K562 treated with DMSO at 1 percent for 12 hours (cell line): ENCODE results near the gene MYL3. TPM values are rescaled to one million over a fixed set of nuclear protein-coding genes. Genes with fewer than 3 reads are reported as not detected.

Experiments used
- total RNA-seq: library from RNA; unstranded; fragments of 300-600 nt; gene quantifications from 2 replicates; pipeline ENCODE4 v1.2.3, GENCODE V29; 2022; ENCODE audit not compliant: insufficient read depth

MYL3 gene
- total RNA-seq, result not detected in 2 replicates

DNA sequence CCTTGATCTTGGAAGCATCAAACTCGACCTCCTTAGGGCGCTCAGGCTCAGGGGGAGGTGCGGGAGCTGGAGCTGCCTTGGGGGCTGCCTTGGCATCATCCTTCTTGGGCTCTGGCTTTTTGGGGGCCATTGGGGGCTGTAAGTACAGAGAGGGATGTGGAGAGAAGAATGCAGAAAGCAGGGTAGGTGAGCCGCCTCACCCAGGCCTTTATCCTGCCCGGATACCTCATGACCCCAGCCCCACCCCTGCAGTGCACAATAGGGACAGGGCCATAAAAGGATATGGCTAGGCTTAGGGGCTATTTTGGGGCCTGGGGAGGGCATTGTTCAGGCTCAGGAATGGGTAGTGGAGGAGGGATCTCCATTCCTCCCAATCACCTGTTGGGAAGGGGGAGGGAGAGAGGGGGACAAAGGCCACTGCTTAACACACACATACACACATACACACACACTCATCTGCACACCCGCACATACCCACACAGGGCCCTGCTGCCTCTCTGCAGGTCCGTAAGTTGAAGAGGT lies at the start of gene MYL3:
MYL3 (minus strand) TSS at position 184 of the 522 bp plus-strand sequence; CDS start at position 130, 54 bp downstream.

DNA sequence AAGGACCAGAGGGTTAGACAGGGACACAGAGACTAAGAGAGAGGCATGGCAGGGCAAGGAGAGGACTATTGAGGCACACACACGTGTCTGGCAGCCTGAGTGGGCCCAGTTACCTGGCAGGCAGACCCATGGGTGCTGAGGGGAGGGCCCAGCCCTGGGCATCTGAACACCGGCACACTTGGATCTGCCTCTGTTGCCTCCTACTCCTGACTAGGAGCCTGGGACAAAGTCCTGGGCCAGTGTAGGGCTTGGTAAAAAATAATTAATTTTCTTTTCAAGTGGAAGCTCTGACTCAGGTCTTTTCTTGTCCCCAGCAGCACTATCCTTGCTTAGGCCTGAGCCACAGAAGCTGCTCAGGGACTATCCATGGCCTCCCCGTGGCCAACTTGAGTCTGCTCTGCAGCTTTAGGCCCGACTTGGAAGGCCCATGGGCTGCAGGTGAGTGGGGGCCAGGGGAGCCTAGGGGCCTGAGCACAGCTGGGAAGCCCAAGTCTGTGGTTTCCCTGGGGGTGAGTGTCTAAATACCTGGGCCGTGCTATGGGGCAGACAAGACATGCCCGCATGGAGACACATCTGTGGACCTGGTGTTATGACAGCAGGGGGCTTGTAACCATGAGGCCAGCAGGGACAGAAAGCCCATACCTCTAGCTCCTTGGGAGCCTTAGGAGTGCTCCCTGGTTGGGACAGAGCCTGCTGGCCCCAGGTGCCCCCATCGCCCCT lies 14.3 kb upstream of the MYL3 start, which contains the start of gene PTH1R:
PTH1R (plus strand) TSS at position 316 of the 720 bp plus-strand sequence. CDS start 5,839 bp downstream, outside the sequence.

Other genes starting within 250 kb of the MYL3 start
- 0.25 TPM in 1 of 2 replicates, not detected in the other for gene ALS2CL, start 169.8 kb downstream of the MYL3 start, total RNA-seq
- not detected in 2 replicates for gene TMIE, start 162.1 kb downstream of the MYL3 start, total RNA-seq
- not detected in 2 replicates for gene PRSS50, start 145.6 kb downstream of the MYL3 start, total RNA-seq
- not detected in 2 replicates for gene PTH1R, start 14.3 kb upstream of the MYL3 start, total RNA-seq
- 56.1 and 94.7 TPM in 2 replicates for gene CCDC12, start 113.3 kb upstream of the MYL3 start, total RNA-seq
- gene NBEAL2, start 116.2 kb upstream of the MYL3 start, total RNA-seq, result 41.1 and 89.8 TPM in 2 replicates